Hematopoietic multipotent progenitor cell treated with erythropoietin and hydrocortisone succinate and interleukin-3 and kit ligand, for 17 days (in vitro differentiated cells): ENCODE measurements around the gene TLE3.
"Not testable (repeated sequence)": the region's sequence is repeated elsewhere in the genome, so short reads cannot be mapped to it uniquely, and the experiment has no call there.

Experiments used
- DNase-seq: peaks from one replicate; pipeline ENCODE4 v3.0.0-alpha.2; 2015; ENCODE audit warnings: low spot score

The TLE3 gene

DNA sequence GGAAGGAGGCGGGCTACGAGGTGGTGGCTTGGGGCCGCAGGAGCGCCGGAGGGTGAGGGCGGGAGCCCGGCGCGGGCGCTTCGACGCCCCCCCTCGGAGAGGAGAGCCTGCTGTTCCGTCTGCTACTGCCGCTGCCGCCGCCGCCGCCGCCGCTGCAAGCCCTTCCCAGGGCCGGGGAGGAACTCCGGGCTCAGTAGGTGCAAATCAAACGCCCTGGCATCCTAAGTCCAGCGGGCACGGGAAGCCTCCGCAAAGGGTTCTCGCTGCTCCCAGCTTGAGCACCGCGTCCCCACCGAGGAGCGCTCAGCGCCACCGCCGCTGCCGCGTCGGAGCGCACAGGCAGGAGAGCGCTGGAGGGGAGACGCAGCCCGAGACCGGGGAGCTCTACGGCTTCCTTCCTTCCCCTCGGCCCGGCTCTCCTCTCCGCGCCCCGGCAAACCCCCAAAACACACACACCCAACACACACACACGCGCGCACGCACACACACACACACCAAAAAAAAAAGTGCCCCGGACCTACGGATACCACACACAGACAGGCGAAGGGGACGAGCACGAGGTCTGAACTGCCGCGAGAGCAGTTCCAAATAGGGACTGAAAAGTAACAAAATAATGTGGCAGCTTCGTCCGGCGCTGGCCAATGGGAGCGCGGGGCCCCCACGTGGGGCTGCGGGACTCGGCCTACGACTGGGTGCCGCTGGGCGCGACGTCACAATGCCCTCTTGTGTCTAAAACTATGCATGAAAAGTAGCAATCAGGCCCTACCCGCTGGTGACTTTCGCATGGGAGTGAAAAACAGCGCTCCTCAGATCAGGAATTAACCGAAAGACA is at the start of gene TLE3:
Gene TLE3, minus strand, starts transcription at position 597 of the 832 bp plus-strand sequence. CDS start 1,119 bp downstream, outside the sequence.
- peak; percentile 91 for DNase-seq

DNA sequence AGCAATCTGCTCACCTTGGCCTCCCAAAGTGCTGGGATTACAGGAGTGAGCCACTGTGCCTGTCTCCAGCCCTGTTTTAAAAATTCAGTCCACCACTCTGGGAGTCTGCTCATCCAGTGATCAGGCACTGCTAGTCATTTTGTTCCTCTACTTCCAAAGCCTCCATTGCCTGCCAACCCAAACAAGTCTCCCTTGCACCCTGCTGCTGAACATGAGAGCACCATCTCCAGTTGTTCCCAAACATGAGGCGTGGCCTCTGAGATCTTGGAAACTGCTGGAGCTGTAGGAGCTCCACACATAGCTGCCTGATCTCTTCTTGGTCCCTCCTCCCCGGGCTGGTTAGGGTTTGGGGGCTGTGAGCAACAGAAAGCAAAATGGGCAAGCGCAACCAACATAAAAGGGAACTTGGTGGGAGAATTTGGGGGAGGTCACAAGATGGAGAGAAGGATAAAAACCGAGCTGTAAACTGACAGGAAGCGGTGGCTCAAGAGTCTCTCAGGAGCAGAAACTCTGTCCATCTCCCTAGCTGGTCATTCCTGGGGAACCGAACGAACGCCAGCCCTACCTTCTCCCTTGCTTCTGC is 49.6 kb upstream of the TLE3 start:
- no peak for DNase-seq

DNA sequence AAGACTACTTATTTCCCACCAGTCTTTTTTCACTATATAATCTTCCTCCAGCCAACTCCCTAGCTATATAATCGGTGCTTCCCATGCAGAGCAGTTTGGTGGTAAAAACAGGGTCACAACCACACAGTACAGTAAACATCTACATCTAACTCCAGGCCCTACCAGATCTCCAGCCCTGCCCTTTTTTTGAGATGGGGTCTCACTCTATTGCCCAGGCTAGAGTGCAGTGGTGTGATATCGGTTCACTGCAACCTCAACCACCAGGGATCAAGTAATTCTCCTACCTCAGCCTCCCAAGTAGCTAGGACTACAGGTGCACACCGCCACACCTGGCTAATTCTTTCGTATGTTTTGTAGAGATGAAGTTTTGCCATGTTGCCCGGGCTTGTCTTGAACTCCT is 49.1 kb upstream of the TLE3 start:
- DNase-seq, result no peak

DNA sequence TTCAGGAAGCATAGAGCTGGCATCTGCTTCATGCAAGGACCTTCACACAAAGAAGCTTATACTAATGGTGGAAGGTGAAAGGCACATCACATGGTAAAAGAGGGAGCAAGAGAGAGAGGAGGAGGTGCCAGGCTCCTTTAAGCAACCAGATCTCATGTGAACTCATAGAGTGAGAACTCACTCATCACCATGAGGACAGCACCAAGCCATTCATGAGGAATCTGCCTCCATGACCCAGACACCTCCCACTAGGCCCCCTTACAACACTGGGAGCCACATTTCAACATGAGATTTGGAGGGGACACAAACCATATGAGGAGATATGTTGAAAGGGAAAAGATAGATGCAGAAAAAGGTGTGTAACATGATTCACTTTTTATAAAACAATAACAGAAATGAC is 48.4 kb upstream of the TLE3 start:
- DNase-seq, result no peak

DNA sequence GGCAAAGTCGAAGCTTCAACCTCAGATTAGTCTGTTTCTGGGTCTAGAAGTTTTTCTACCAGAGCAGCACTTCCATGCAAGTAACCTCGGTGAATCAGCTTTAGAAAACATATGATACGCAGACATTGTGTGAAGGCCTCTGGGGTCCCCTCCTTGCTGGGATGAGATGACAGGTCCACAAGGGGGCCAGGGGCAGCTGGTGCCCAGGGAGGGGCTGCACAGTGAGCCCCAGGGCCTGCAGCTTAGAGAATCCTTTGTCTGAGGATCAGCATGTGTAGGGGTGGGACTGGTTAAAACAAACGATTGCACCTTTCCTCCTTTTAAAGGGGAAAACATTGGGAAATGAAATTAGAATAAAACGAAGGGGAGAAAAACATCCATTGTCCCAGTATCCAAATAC is 47.5 kb upstream of the TLE3 start:
- no peak for DNase-seq

DNA sequence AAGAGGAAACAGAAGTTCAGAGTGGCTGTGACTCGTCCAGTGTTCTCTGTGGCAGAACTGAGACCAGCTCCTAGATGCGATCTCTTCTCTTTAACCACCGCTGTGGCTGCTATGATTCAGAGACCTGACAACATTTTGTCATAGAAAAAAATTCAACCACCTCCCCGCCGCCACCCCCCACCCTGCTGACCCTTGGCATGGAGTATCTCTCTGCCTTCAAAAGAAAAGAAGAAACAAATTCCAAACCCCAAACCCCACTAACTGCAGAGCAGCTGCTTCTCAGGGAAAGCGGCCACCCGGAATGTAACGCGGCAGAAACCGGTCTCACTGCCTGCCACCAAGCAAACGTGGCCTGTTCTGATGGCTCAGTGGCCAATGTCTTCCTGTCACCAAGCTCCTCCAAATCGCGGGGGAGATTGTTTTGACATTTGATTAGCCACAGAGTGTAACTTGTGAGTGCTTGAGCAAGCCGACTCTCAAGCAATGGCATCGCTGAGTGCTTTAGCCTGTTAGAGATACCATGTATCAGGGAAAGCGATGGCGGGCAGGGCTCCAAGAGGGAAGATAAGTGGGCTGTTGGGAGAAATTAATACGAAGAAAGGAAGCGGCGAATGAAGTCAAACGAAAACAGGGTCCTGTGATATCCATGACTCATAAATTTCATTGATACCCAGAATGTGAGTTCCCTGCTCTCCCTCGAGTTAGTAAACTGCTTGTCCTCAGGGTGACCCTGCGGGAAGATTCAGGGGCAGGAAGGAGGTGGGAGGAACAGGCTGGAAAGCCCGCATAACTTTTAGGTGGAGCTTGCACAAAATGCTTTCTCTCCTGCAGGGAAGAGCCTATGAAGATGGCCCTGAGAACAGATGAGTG is 44.8 kb upstream of the TLE3 start:
- no peak for DNase-seq

DNA sequence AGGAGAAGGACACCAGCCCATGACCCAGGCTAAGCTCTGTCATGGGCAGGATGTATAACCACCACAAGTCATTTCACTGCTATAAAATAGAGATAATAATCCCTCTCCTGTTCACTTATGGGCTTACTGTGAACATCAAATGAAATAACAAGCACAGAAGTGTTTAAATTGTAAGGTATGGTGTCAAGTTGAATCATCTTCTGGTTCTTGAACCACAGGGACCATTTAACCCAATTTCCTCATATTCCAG is 44.3 kb upstream of the TLE3 start:
- no peak for DNase-seq

DNA sequence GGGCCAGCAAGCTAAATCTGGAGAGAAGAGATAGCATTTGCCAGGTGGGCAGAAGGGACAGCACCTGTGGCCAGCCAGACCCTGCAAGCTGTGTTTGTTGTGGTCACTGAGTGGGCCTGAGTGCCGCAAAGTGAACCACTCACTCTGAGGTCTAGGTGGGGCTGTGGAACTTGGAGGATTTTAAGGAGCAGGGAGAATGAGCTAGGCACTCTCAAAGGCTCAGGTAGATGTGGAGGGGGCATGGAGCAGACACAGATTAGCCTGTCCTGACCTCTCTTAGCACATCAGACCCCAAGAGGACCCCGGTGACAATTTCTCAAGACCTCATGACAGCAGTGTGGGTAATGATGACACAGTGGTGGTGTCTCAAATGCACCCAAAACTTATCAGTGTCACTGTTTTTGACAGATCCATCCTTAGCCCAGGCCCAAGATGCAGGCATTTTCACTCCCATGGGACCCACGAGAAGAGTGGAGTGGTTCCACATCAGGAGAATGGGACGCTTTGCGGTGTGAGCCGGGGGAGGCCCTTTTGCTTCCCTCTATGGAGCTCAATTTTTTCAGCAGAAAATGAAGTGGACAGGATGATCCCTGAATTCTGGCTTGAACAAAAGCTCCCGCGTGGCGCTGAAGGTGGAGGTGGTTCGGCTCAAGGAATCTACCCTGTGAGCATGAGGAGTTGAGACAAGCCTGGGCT is 43.8 kb upstream of the TLE3 start:
- DNase-seq, result no peak

DNA sequence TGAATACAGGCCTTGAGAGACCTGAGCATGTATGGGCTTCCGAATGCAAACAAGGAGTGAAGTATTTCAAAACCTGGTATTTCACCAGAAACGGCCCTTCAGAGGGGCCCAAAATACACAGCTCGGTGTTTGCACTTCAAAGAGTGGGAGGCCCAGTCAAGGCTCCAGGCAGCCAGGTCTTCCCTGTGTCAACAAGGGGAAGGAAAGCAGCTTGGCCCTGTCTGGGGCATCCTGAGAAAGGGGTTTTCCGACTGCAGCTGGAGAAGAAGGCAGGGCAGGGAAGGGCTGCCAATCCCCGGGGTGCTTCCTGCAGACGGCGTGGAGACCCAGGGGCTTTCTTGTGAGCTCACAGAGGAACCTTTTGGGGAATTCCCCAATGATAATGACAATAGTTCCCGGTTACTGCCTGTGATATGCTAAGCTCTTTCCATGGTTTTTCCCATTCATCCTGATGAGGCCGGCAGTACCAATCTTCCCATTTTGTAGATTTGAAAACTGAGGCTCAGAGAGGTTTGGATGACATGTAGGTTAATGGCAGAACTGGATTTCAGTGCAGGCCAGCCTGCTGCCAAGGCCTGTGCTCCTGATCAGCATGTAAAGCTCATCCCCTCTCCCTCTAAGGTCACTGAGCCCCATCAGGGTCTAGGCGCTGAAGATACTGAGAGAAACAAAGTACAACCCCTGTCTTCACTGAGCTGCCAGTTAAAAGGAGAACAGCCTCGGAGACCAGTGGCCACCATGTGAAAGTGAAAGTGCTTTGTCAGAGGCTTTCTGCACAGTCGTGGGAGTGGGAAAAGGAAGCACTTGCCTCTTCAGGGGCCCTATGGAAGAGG is 43.0 kb upstream of the TLE3 start:
- DNase-seq, result no peak

DNA sequence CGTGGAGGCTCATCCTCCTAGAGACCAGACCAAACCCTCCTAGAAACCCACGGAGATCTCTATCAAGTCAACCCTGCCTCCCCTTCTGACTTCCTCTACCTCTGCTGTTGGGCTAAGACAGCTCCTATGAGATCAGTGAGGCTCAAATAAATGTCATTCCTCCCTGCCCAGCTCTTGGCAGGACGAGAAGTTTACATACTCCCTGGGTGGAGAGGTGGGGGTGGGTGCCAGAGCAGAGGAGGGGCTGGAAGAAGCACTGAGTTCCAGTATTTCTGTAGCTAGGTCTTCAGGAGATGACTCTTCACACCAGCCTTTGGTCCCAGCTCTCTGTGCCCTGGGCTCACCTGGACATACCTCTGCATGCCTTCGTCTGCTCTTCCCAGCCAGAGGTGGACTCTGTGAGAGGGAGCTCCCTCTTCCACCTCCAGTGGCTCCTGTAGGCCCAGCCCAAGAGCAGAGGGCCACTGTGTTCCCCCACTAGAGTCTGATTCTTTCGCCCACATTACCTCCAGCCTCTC is 42.4 kb upstream of the TLE3 start:
- no peak for DNase-seq

DNA sequence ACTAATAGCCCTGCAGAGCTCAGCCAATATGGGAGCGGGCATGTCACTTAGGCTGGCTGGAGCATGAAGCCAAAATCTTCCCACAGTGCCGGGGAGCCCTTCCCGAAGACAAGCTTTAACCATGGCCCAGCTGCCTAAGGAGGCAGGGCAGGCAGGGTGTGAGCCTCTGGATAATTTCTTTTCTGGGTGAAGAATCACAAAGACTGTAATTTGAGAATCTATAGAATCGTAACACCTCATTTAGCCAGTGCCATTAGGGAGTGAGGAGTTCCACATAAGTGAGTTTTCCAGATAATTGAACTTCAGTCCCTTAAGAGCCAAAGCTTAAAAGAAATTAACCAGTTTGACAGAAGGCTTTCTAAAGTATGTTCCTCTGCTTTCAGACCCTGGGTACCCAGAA is 40.2 kb upstream of the TLE3 start:
- DNase-seq, result no peak

DNA sequence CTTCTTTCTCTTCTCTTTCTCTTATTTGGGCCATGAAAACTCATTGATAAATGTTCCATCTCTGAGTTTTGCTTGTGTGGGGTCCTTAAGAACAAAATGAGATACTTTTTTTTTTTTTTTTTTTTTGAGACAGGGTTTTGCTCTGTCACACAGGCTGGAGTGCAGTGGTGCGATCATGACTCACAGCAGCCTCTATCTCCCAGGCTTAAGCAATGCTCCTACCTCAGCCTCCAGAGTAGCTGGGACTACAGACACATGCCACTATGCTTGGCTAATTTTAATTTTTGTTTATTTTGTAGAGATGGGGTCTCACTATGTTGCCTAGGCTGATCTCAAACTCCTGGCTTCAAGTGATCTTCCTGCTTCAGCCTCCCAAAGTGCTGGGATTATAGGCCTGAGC is 39.3 kb upstream of the TLE3 start:
- DNase-seq, result not testable (repeated sequence)

DNA sequence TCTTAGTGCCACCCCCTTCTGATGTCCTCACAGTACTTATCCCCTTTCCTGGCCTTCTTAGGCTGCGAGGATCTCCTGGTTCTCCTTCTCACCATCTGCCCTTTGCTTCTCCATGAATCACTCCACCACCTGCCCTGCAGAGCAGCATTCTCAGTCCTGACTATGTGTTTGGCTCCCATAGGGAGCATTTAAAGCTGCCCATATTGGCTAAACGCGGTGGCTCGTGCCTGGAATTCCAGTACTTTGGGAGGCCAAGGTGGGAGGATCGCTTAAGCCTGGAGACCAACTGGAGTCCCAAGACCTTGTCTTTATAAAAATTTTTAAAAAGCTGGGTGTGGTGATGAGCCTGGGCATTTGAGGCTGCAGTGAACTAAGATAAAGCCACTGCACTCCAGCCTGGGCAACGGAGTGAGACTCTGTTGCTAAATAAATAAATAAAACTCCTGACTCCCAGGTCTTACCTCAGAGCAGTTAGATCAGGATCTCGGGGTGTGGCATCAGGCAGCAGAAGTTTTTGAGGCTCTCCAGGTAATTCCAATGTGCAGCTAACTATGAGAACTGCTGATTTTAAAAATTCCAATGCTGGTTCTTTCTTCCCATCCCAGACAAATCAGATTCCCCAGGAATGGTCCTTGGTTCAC is 36.2 kb upstream of the TLE3 start:
- no peak for DNase-seq

DNA sequence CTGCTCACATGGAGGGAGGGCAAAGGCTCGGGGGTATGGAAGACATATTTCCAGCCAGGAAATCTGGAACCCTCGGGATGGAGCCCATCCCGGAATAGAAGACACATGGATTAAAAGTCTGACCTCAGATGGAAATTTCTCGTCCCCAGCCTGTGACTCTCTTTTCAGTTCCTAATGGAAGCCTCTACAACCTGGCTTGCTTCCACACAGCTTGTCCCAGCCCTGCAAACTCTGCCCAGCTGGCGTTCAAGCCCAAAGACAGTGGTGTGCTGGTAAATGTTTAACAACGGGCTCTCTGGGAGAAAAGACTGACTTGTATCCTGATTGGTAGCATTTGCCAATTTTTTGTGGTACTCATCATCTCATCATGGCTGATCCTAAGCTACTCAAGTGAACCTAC is 35.6 kb upstream of the TLE3 start:
- DNase-seq, result no peak

DNA sequence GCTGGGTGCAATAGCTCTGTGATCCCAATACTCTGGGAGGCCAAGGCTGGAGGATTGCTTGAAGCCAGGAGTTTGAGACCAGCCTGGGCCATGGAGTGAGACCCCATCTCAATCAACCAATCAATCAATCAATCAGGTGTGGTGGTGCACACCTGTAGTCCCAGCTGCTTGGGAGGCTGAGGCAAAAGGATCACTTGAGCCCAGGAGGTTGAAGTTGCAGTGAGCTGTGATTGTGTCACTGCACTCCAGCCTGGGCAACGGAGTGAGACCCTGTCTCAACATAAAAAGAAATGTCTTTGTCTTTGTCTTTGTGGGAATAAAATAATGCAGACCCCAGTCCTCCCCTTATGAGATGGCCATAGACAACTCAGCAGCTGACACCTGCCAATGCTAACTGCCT is 34.9 kb upstream of the TLE3 start:
- DNase-seq, result no peak

DNA sequence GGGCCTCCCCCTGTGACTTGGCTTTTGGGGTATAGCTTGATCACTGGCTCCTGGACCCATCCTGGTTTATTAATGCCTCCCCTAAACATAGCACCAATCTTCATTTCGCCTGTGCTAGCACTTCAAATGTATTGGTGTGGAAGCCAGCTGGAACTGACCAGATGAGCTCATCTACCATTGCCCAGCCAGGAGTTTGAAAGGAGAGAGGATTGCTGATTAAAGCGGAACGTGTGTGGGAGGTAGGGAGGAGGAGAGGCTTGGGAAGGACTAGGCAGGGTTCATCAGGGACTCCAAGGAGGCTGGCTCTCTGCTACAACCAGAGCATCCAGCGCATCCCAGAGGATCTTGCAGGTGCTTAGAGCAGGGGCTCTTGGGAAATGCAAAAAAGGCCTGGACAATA is 34.4 kb upstream of the TLE3 start:
- no peak for DNase-seq

DNA sequence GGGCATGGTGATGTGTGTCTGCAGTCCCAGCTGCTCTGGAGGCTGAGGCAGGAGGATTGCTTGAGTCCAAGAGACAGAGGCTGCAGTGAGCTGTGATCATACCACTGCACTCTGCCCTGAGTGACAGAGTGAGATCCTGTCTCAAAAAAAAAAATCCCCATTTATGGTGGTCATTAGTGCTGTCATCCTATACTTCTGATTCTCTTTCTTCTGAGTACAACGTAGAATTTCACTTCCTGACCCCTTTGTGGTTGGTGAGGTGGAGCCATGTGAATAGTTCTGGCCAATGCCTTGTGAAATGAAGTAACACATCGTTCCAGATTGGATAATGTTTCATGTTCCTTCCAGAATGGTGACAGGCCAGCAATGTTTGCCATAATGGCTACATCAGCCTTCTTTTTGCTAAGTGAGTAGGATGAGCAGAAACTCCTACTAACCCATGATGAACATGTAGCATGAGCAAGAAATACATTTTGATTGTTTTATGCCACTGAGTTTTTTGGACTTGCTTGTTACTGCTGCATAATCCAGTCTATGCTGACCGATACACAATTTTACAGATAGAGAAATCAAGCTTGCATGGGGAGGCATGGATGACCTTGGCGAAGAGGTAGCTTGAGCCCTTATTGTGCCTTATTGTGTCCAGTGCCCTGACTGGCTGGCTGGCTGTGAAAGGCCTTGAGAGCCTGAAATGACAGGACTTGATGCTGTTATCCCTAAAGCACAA is 30.9 kb upstream of the TLE3 start:
- DNase-seq, result no peak

DNA sequence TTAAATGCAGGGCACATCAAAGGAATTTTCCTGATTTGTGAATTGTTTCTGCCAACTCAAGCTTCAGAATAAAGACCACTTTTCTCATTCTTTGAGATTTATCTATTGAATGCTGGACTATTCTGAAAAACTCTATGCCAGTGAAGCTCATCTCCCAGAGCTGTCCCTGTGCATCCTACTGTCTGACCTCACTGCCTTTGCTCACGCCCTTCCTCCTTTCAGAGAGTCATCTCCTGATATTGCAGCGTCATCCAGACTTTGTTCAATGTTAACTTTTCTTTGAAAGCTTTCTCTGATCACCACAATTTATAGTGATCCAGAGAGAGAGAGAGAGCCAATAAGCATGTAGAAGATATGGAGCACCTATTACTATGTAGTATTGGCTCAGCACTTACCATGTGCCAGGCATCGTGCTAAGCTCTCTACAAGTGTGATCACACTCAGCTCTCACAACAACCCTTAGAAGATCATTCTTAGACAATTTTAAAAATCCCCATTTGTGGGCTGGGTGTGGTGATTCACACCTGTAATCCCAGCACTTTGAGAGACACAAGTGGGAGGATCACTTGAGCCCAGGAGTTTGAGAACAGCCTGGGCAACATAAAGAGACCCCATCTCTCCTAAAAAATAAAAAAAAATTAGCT is 30.2 kb upstream of the TLE3 start:
- no peak for DNase-seq

DNA sequence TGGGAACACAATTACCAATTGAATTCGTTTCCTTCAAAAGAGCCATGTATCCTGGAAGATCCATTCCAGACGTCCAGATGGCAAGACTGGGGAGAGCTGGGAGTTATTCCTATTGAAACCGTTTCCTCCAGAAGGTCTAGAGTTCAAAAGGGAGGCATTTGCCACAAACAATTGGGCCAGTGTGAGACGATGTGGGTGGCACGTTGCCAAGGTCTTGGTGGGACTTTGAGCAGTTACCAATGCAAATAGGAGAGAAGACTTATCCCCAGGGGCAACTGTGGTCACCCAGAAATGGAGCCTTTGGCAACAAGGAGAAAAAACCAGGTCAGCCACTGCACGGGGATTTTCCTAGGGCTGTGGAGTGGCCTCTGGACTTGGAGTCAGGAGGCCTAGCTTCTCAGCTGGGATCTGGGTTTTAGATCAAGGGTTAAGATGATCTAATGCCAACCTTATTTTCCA is 29.6 kb upstream of the TLE3 start:
- no peak for DNase-seq

DNA sequence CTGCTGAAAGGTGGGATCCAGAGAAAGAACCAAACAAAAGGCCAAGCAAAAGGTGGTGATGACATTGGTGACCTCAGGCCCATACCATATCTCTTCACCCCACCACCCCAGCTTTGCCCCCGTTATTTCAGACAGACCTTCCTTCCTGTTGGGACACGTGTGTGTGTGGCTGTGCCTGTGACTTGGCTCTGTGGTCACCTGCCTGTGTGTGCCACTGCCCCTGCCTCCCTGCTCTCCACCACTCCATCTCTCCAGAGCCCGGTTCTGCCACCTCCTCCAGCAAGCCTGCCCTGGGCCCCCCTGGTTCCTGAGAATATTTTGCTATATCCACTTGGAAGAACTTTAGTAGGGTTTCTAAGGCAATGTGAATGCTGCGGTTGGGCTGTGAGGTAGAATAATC is 28.6 kb upstream of the TLE3 start:
- DNase-seq, result no peak
